NT2/D1 (cell line): Measurements from ENCODE around the gene ZC3H7B.

Experiments
- YY1 ChIP-seq: IDR thresholded peaks from 2 replicates; pipeline ENCODE4 v1.6.1; 2011; ENCODE audit not compliant: insufficient read length, insufficient read depth
- ZNF274 ChIP-seq: IDR thresholded peaks from 2 replicates; pipeline ENCODE4 v1.6.1; 2011; ENCODE audit warnings: mild to moderate bottlenecking, low read depth, low read length

GRCh38 chr22:41305646-41306045 lies 4.3 kb downstream of the ZC3H7B start:
- TF ChIP-seq ZNF274 (no peak), YY1 (no peak)
